Measurements from ENCODE around the gene LSM14A. TPM values are rescaled to one million over a fixed set of nuclear protein-coding genes. Genes with fewer than 3 reads are reported as not detected.

LSM14A gene
- total RNA-seq, 4 donors from 2014 or later, result 90.8 to 163 (median 111) TPM

DNA sequence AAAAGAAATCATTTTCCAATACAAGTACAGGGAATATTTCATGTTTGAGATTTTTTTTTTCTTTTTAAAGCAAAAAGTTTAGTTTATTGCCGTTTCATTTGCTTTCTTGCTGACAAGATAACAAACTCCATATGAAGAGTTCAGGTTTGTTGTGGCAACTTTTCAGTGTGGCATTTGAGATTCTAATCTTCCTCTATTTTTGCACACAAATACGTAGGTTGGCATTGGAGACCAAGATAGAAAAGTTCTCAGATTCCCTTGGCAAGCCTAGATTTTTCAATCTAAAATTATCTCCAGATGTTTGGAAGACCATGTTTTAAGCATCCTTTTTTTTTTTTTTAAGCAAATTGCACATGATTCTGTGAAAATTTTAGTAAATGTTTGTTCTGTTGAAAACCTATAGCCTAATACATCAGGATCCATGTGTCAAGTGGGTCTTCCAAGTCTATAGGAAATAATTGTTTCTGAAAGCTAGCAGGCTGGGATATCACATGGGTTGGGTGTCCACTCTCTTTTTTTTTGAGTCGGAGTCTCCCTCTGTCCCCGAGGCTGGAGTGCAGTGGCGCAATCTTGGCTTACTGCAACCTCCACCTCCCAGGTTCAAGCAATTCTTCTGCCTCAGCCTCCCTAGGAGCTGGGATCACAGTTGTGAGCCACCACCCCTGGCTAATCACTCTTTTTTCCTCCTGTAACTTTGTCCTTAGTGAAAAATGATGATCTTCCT lies 84.7 kb downstream of the LSM14A start:
- 39 to 42% methylated on average over 5 of the region's 5 CpGs for WGBS, 2 donors
- no peak overlapping the region for H3K4me3 ChIP-seq (ENCODE audit: low read depth, poor library complexity, severe bottlenecking)
- intact Hi-C loops (cut with DNase I; ENCODE audit: low total_unique reads), result no loop called here
- TF ChIP-seq POLR2A (IDR thresholded peaks at IDR 0.05), result no peak
- TF ChIP-seq, protein P1, sequence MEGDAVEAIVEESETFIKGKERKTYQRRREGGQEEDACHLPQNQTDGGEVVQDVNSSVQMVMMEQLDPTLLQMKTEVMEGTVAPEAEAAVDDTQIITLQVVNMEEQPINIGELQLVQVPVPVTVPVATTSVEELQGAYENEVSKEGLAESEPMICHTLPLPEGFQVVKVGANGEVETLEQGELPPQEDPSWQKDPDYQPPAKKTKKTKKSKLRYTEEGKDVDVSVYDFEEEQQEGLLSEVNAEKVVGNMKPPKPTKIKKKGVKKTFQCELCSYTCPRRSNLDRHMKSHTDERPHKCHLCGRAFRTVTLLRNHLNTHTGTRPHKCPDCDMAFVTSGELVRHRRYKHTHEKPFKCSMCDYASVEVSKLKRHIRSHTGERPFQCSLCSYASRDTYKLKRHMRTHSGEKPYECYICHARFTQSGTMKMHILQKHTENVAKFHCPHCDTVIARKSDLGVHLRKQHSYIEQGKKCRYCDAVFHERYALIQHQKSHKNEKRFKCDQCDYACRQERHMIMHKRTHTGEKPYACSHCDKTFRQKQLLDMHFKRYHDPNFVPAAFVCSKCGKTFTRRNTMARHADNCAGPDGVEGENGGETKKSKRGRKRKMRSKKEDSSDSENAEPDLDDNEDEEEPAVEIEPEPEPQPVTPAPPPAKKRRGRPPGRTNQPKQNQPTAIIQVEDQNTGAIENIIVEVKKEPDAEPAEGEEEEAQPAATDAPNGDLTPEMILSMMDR (IDR thresholded peaks at IDR 0.05), result no peak
- DNase-seq (ENCODE audit: low spot score in 2 of 2), result peak in 1 of 2 donors; percentile 70

DNA sequence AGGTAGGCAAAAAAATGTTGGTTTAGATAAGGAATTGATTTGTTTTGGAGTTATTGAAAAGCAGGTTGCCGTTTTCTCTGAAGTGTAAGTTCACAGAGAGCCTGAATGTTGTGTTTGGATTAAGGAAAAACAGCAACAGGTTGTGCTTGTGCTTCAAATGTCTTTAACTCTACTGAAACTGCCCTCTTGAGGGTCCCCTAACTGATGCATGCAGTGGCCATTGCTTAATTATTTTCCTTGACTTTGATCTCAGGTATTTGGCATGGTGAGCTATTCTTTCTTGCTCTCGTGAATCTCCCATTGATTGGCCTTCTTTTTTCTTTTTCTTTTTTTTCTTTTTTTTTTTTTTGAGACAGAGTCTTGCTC lies 85.2 kb downstream of the LSM14A start:
- WGBS, 2 donors, result 72 to 74% methylated on average over 2 of the region's 2 CpGs
- H3K4me3 ChIP-seq (ENCODE audit: low read depth, poor library complexity, severe bottlenecking), result no peak overlapping the region
- intact Hi-C loops (cut with DNase I; ENCODE audit: low total_unique reads), result no loop called here
- DNase-seq (ENCODE audit: low spot score in 2 of 2), result no peak
- TF ChIP-seq, protein P1 (IDR thresholded peaks at IDR 0.05), result no peak
- TF ChIP-seq POLR2A (IDR thresholded peaks at IDR 0.05), result no peak

DNA sequence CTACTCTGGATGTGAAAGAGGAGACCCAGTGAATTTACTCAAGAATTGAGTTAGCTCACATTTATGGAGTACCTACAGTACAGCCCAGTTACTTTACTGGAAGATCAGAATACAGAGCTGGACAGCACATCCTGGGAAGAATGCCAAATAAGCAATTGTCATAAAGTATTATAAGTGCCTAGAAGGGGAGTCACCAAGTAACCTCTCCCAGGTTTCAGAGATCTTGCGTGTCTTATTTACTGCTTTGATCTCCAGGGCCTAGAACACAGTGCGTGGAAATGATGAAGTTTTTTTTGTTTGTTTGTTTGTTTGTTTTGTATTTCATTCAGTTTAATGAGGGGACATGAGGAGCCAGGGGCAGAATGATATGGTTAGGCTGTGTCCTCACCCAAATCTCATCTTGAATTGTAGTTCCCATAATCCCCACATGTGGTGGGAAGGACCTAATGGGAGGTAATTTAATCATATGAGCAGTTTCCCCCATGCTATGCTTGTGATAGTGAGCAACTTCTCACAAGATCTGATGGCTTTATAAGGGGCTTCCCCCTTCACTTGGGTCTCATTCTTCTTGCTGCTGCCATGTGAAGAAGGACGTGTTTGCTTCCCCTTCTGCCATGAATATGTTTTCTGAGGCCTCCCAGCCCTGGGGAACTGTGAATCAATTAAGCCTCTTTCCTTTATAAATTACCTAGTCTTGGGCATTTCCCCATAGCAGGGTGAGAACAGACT lies 87.2 kb downstream of the LSM14A start:
- no peak overlapping the region for H3K4me3 ChIP-seq (ENCODE audit: low read depth, poor library complexity, severe bottlenecking)
- WGBS, 2 donors, result 81% methylated on average over 3 of the region's 3 CpGs
- intact Hi-C loops (cut with DNase I; ENCODE audit: low total_unique reads), result no loop called here
- no peak for DNase-seq (ENCODE audit: low spot score in 2 of 2)
- TF ChIP-seq, protein P1 (IDR thresholded peaks at IDR 0.05), result no peak
- no peak for TF ChIP-seq POLR2A (IDR thresholded peaks at IDR 0.05)

DNA sequence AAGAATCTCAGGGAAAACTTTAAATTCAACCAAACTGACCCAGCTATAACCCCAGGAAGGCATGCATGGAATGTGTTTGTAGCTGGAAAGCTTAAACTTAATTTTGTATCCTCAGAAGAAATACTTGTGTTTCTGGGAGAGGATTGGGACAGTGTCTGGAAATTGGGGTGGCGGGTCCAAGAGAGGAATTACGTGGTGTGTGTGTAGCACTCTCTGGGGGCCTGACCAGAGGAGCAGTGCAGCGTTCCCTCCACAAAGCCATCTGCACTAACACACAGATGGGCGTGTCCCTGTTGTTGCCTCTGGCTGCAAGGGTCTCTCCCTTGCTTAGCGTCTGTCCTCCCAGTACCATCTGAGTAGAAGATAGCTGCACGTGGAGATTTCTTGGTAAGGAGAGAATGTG lies 88.5 kb downstream of the LSM14A start:
- TF ChIP-seq, protein P1 (IDR thresholded peaks at IDR 0.05), result no peak
- TF ChIP-seq POLR2A (IDR thresholded peaks at IDR 0.05), result no peak
- no peak for DNase-seq (ENCODE audit: low spot score in 2 of 2)
- 44 to 56% methylated on average over 6 of the region's 6 CpGs for WGBS, 2 donors
- intact Hi-C loops (cut with DNase I; ENCODE audit: low total_unique reads), result no loop called here
- no peak overlapping the region for H3K4me3 ChIP-seq (ENCODE audit: low read depth, poor library complexity, severe bottlenecking)

DNA sequence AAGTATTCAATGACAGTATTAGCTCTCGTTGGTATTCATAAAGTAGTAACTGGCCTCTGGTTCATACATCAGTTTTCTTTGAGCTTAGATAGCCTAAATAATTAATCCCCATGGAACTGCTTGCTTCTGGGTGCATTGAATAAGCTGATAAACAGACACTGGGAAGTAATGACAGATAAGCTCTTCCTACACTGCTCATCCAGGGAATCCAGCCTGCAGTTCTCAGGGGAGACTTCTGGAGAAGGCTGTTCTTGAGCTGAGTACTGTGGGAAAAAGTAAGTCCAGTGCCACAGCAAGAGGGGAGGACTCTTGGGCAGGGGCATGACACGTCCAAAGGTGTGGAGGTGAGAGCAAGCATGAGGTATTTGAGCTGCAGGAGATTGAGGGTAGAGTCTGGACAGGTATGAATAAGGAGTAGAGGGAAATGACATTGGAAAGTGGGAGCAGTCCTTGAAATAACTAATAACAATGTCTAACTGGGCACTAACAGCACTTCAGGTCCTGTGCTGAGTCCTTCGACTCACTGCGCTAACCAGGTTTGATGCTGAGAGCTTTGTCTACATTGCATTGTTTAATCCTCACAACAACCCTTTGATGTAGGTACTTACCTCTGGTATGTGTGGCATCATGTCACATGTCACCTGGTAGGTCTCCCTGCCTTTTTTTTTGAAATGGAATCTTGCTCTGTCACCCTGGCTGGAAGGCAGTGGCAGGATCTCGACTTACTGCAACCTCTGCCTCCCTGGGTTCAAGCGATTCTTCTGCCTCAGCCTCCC lies 89.2 kb downstream of the LSM14A start:
- intact Hi-C loops (cut with DNase I; ENCODE audit: low total_unique reads), result no loop called here
- DNase-seq (ENCODE audit: low spot score in 2 of 2), result no peak
- 82 to 83% methylated on average over 6 of the region's 6 CpGs for WGBS, 2 donors
- TF ChIP-seq, protein P1 (IDR thresholded peaks at IDR 0.05), result no peak
- no peak for TF ChIP-seq POLR2A (IDR thresholded peaks at IDR 0.05)
- no peak overlapping the region for H3K4me3 ChIP-seq (ENCODE audit: low read depth, poor library complexity, severe bottlenecking)

Data from lower leg skin (tissue), 4 donors.